H1 (cell line): ENCODE results near the gene NCOA1.

Source experiments
- CREB1 ChIP-seq: IDR thresholded peaks from 2 replicates; pipeline ENCODE4 v1.6.1; 2012; ENCODE audit warnings: inconsistent platforms
- EGR1 ChIP-seq: IDR thresholded peaks from 2 replicates; pipeline ENCODE4 v1.6.1; 2011; ENCODE audit warnings: low read depth, low read length, borderline replicate concordance
- NANOG ChIP-seq: IDR thresholded peaks from 2 replicates; pipeline ENCODE4 v1.6.1; 2011; ENCODE audit warnings: low read length, low read depth, mild to moderate bottlenecking, inconsistent platforms; ENCODE audit not compliant: insufficient read depth, poor library complexity, severe bottlenecking
- YY1 ChIP-seq: IDR thresholded peaks from 2 replicates; pipeline ENCODE4 v1.6.1; 2011; ENCODE audit warnings: low read depth, mild to moderate bottlenecking, low read length
- TF ChIP-seq, protein P1 (sequence below), 3 experiments: IDR thresholded peaks; 1 replicate in 2 of 3; 2 replicates in 1 of 3; pipeline versions ENCODE4 v1.5.1 to v1.6.1; 2011; ENCODE audit warnings: low read length in 3 of 3, mild to moderate bottlenecking in 3 of 3, inconsistent platforms in 2 of 3, low read depth in 1 of 3, moderate library complexity in 1 of 3; ENCODE audit not compliant: insufficient read depth in 1 of 3; ENCODE audit errors: control extremely low read depth in 1 of 3

DNA sequence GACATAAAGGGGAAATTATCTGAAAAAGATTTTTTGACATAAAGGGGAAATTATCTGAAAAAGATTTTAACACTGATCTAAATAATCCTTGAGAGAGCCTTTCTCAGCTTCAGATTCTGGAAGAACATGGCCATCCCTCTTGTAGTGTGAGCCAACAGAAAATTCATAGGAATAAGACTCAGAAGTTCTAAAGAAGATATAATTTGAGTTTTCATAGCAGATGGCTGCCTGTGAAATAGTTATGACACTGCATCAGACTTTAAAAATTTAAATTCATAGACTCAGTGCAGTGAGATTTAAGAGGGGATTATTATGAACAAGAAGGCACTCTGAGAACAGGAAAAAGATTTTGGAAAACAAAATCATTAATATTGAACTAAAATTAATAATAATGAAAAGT, 50.6 kb downstream of the NCOA1 start:
- TF ChIP-seq, protein P1, sequence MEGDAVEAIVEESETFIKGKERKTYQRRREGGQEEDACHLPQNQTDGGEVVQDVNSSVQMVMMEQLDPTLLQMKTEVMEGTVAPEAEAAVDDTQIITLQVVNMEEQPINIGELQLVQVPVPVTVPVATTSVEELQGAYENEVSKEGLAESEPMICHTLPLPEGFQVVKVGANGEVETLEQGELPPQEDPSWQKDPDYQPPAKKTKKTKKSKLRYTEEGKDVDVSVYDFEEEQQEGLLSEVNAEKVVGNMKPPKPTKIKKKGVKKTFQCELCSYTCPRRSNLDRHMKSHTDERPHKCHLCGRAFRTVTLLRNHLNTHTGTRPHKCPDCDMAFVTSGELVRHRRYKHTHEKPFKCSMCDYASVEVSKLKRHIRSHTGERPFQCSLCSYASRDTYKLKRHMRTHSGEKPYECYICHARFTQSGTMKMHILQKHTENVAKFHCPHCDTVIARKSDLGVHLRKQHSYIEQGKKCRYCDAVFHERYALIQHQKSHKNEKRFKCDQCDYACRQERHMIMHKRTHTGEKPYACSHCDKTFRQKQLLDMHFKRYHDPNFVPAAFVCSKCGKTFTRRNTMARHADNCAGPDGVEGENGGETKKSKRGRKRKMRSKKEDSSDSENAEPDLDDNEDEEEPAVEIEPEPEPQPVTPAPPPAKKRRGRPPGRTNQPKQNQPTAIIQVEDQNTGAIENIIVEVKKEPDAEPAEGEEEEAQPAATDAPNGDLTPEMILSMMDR (IDR thresholded peaks at IDR 0.05; ENCODE audit: control extremely low read depth in 1 of 3, insufficient read depth in 1 of 3, low read depth in 1 of 3, low read length in 3 of 3) = no peak
- no peak for TF ChIP-seq YY1
- no peak for TF ChIP-seq EGR1
- TF ChIP-seq CREB1 = no peak
- TF ChIP-seq NANOG = no peak
